Neural progenitor cell (in vitro differentiated cells): ENCODE results near the gene SAMD3.

Experiments used
- EZH2 ChIP-seq: fragments of 200-600 bp; sonication (generic); IDR thresholded peaks from 2 replicates; pipeline ENCODE4 v1.6.1; 2017; ENCODE audit warnings: antibody characterized with exemption, mild to moderate bottlenecking, moderate library complexity
- EZH2phosphoT487 ChIP-seq: fragments of 200-600 bp; sonication (generic); IDR thresholded peaks from 2 replicates; pipeline ENCODE4 v1.6.1; 2017; ENCODE audit warnings: antibody characterized with exemption
- TF ChIP-seq, protein P1 (sequence below): fragments of 200-600 bp; sonication (generic); IDR thresholded peaks from 2 replicates; pipeline ENCODE4 v1.5.1; 2017; ENCODE audit warnings: antibody characterized with exemption, mild to moderate bottlenecking

DNA sequence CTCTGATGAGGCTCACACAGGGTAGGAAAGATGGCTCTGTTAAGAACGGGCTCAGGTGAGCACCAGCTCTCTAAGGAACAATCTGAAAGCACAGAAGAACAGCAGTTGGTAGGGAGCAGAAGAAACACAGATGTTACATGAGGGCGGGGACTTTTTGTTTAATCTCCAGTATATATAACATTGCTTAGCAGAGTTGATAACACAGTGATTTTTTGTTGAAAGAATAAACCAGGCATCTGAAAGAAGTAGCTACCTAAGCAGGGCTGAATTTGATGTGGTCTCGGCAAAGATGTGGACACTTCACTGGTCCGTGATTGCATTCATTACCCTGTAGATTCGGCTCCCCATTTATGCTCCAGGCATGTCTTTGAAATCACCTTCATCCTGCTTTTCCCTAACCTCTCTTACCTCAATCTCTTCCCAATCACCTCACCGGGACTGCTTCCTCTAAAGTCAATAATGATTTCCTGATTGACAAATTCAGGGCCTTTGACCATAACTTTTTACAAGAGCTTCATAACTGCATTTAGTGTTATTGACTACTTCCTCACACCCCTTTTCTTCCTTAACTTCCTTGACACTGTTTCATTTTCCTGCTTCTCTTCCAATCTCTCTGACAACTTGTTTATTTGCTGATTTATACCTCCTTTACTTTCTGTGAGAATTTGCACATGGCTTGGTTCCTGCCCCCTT, 34.4 kb downstream of the SAMD3 start:
- TF ChIP-seq, protein P1, sequence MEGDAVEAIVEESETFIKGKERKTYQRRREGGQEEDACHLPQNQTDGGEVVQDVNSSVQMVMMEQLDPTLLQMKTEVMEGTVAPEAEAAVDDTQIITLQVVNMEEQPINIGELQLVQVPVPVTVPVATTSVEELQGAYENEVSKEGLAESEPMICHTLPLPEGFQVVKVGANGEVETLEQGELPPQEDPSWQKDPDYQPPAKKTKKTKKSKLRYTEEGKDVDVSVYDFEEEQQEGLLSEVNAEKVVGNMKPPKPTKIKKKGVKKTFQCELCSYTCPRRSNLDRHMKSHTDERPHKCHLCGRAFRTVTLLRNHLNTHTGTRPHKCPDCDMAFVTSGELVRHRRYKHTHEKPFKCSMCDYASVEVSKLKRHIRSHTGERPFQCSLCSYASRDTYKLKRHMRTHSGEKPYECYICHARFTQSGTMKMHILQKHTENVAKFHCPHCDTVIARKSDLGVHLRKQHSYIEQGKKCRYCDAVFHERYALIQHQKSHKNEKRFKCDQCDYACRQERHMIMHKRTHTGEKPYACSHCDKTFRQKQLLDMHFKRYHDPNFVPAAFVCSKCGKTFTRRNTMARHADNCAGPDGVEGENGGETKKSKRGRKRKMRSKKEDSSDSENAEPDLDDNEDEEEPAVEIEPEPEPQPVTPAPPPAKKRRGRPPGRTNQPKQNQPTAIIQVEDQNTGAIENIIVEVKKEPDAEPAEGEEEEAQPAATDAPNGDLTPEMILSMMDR = no peak
- TF ChIP-seq EZH2 = no peak
- no peak for TF ChIP-seq EZH2phosphoT487
